SK-N-SH (cell line): Measurements from ENCODE around the gene CXorf38. TPM values are rescaled to one million over a fixed set of nuclear protein-coding genes. Genes with fewer than 3 reads are reported as not detected.
A peak's percentile ranks its signal among the peaks of the same experiment; 100 is the strongest.

Experiments used
- CTCF ChIA-PET: fragments of 300-600, 350-600 bp; formaldehyde crosslinking; extraction: SDS; loops from one replicate; lab custom pipeline; 2021; lab: Yijun Ruan, JAX
- POLR2A ChIA-PET: fragments of 350-600 bp; sonication (Branson Sonifier 250); formaldehyde crosslinking; extraction: SDS; loops from one replicate; lab custom pipeline; 2020; ENCODE audit warnings: antibody characterized with exemption, inconsistent platforms; lab: Yijun Ruan, JAX
- DNase-seq: peaks from one replicate; pipeline ENCODE4 v3.0.0; 2012
- H2AFZ ChIP-seq: fragments of 200-600 bp; sonication (generic); 2 replicates; pipeline ENCODE4 v1.8.1; 2016; ENCODE audit warnings: antibody characterized with exemption, mild to moderate bottlenecking, low read depth
- H3F3A ChIP-seq: fragments of 200-600 bp; sonication (generic); replicated peaks from 2 replicates; pipeline ENCODE3; 2016; ENCODE audit warnings: antibody characterized with exemption, mild to moderate bottlenecking; ENCODE audit not compliant: insufficient read depth
- H3K27ac ChIP-seq, 2 experiments: fragments of 200-500 bp in 1 of 2; fragments of 200-600 bp in 1 of 2; sonication (Bioruptor generic) in 1 of 2; sonication (generic), shearing (Covaris generic) in 1 of 2; 2 replicates each; pipeline versions ENCODE4 v1.5.1 to v1.6.1; 2014 to 2016; ENCODE audit warnings: low read depth in 2 of 2, inconsistent platforms in 1 of 2, low read length in 1 of 2, mild to moderate bottlenecking in 1 of 2, mixed read lengths in 1 of 2
- H3K27me3 ChIP-seq: fragments of 200-600 bp; sonication (generic), shearing (Covaris generic); 2 replicates; pipeline ENCODE4 v1.6.1; 2016; ENCODE audit warnings: mixed run types; ENCODE audit not compliant: insufficient read depth
- H3K36me3 ChIP-seq, 2 experiments: fragments of 200-500 bp in 1 of 2; fragments of 200-600 bp in 1 of 2; sonication (Bioruptor generic) in 1 of 2; sonication (generic) in 1 of 2; replicated peaks in 1 of 2; 2 replicates each; pipeline versions ENCODE3 to v1.5.1; 2014 to 2016; ENCODE audit warnings: low read length in 1 of 2, mild to moderate bottlenecking in 1 of 2; ENCODE audit not compliant: insufficient read depth in 2 of 2, control insufficient read depth in 1 of 2
- H3K4me1 ChIP-seq, 2 experiments: fragments of 200-500 bp in 1 of 2; fragments of 200-600 bp in 1 of 2; sonication (Bioruptor generic) in 1 of 2; sonication (generic), shearing (Covaris generic) in 1 of 2; 2 replicates each; pipeline versions ENCODE4 v1.5.1 to v1.6.1; 2014 to 2016; ENCODE audit warnings: low read depth in 1 of 2, low read length in 1 of 2, mixed run types in 1 of 2; ENCODE audit not compliant: insufficient read depth in 2 of 2, control insufficient read depth in 1 of 2
- H3K4me2 ChIP-seq: fragments of 200-600 bp; sonication (generic), shearing (Covaris generic); 2 replicates; pipeline ENCODE4 v1.6.1; 2017; ENCODE audit warnings: mixed run types
- H3K4me3 ChIP-seq, 2 experiments: fragments of 200-500 bp in 1 of 2; fragments of 200-600 bp in 1 of 2; sonication (Bioruptor generic) in 1 of 2; sonication (generic), shearing (Covaris generic) in 1 of 2; 2 replicates each; pipeline versions ENCODE4 v1.5.1 to v1.8.1; 2014 to 2016; ENCODE audit warnings: low read depth in 2 of 2, inconsistent platforms in 1 of 2, low read length in 1 of 2, mild to moderate bottlenecking in 1 of 2, mixed read lengths in 1 of 2, moderate library complexity in 1 of 2
- H3K79me2 ChIP-seq: fragments of 200-600 bp; sonication (generic); 2 replicates; pipeline ENCODE4 v1.8.1; 2017; ENCODE audit warnings: mild to moderate bottlenecking; ENCODE audit not compliant: insufficient read depth
- H3K9ac ChIP-seq: fragments of 200-600 bp; sonication (generic); 2 replicates; pipeline ENCODE4 v1.6.1; 2017; ENCODE audit warnings: mixed run types
- H3K9me2 ChIP-seq: fragments of 200-600 bp; sonication (generic); 2 replicates; pipeline ENCODE4 v1.6.1; 2017; ENCODE audit warnings: mixed run types
- H3K9me3 ChIP-seq: fragments of 200-600 bp; sonication (generic); 2 replicates; pipeline ENCODE4 v1.6.1; 2017; ENCODE audit warnings: mixed run types, mild to moderate bottlenecking, moderate library complexity
- H4K20me1 ChIP-seq: fragments of 200-600 bp; sonication (generic); 2 replicates; pipeline ENCODE4 v1.6.1; 2017; ENCODE audit warnings: mild to moderate bottlenecking, mixed run types; ENCODE audit not compliant: insufficient read depth
- CTCF ChIP-seq: fragments of 200-600 bp; sonication (generic); IDR thresholded peaks from 2 replicates; pipeline ENCODE4 v1.6.1; 2017; ENCODE audit warnings: antibody characterized with exemption, mild to moderate bottlenecking, moderate library complexity
- EP300 ChIP-seq, 2 experiments: IDR thresholded peaks; 2 replicates each; pipeline versions ENCODE4 v1.4.0 to v1.6.1; 2012; ENCODE audit warnings: borderline replicate concordance in 1 of 2, low read depth in 1 of 2, low read length in 1 of 2
- EZH2phosphoT487 ChIP-seq: fragments of 200-600 bp; sonication (generic); IDR thresholded peaks from 2 replicates; pipeline ENCODE4 v1.6.1; 2017; ENCODE audit warnings: low read depth, mixed run types, mild to moderate bottlenecking, antibody characterized with exemption, moderate library complexity, borderline replicate concordance
- GABPA ChIP-seq: IDR thresholded peaks from 2 replicates; pipeline ENCODE4 v1.4.0; 2012; ENCODE audit warnings: low read depth, mild to moderate bottlenecking
- PBX3 ChIP-seq: IDR thresholded peaks from 2 replicates; pipeline ENCODE4; 2012
- RCOR1 ChIP-seq: fragments of 150-350 bp; IDR thresholded peaks from 2 replicates; pipeline ENCODE4 v1.6.1; 2017; ENCODE audit warnings: antibody characterized with exemption, low read length
- TAF1 ChIP-seq: IDR thresholded peaks from 2 replicates; pipeline ENCODE4 v1.6.1; 2012; ENCODE audit warnings: low read depth, mild to moderate bottlenecking, low read length, moderate library complexity, borderline replicate concordance
- TCF12 ChIP-seq: IDR thresholded peaks from 2 replicates; pipeline ENCODE4 v1.4.0; 2012
- TEAD4 ChIP-seq: IDR thresholded peaks from 2 replicates; pipeline ENCODE4 v1.4.0; 2012; ENCODE audit warnings: mild to moderate bottlenecking, borderline replicate concordance; ENCODE audit not compliant: insufficient read depth
- YY1 ChIP-seq: IDR thresholded peaks from 2 replicates; pipeline ENCODE4 v1.4.0; 2012; ENCODE audit warnings: low read depth, mild to moderate bottlenecking
- ZBTB33 ChIP-seq: IDR thresholded peaks from 2 replicates; pipeline ENCODE4 v1.4.0; 2012; ENCODE audit warnings: low read depth, borderline replicate concordance
- WGBS: methylation state at CpG from one replicate; pipeline ENCODE4 v1.1.6; 2017; ENCODE audit warnings: low lambda C conversion rate; 5-methylcytosine and 5-hydroxymethylcytosine counted together
- polyA plus RNA-seq, 3 experiments: library from polyadenylated mRNA; depleted of rRNA; stranded (reverse); fragments of >200 nt; gene quantifications; 2 replicates each; pipeline ENCODE4 v1.2.3, GENCODE V29; 2012

CXorf38 gene
- polyA plus RNA-seq, 1 of the 3 experiments (the other 2 are of a cell fraction) = 8.4 TPM

- TF ChIP-seq ZBTB33 = no peak
- no peak for TF ChIP-seq TAF1
- peak; percentile 45; the same call in 1 of the 2 replicates for TF ChIP-seq RCOR1
- no peak for TF ChIP-seq EP300 (IDR thresholded peaks at IDR 0.05; ENCODE audit: borderline replicate concordance in 1 of 2, low read depth in 1 of 2, low read length in 1 of 2)
- TF ChIP-seq TCF12 = no peak
- 0 out of 2 replicates have a peak, but pooled peaks have one; percentile 29 for TF ChIP-seq PBX3
- TF ChIP-seq CTCF = peak; percentile 38
- no peak for TF ChIP-seq GABPA
These were observed at the start of gene CXorf38 (continued) for GRCh38 chrX:40647307-40648197.

GRCh38 chrX:40694802-40695201 lies 47.4 kb upstream of the CXorf38 start:
- Histone ChIP-seq H3K9ac (no peak overlapping the region), H3K27me3 (no peaks in the 10 kb centered on the region), H3K9me3 (no peaks in the 10 kb centered on the region), H3K27ac (no peak overlapping the region), H3K4me2 (no peak overlapping the region), H3K36me3 (peaks cover 17 to 48% of the 10 kb centered on the region in 2 experiments), H4K20me1 (no peaks in the 10 kb centered on the region), H3F3A (no peaks in the 10 kb centered on the region), H3K79me2 (no peaks in the 10 kb centered on the region), H3K9me2 (no peaks in the 10 kb centered on the region), H3K4me3 (no peak overlapping the region), H3K4me1 (no peaks in the 10 kb centered on the region), H2AFZ (no peak overlapping the region)
- ChIA-PET CTCF (interaction anchor here (1.2 to 1.6 kb wide), 2 partner anchors 10 to 24 kb away, joined by 3 read pairs; no protein-coding TSS in a partner anchor), POLR2A (no interaction called here)
- TF ChIP-seq EZH2phosphoT487 (no peak), TEAD4 (no peak), YY1 (no peak), RCOR1 (no peak)
- WGBS = 96% methylated on average over 1 of the region's 1 CpG
- DNase-seq = no peak
